ENCODE data around the gene FKBP8.

The FKBP8 gene

DNA sequence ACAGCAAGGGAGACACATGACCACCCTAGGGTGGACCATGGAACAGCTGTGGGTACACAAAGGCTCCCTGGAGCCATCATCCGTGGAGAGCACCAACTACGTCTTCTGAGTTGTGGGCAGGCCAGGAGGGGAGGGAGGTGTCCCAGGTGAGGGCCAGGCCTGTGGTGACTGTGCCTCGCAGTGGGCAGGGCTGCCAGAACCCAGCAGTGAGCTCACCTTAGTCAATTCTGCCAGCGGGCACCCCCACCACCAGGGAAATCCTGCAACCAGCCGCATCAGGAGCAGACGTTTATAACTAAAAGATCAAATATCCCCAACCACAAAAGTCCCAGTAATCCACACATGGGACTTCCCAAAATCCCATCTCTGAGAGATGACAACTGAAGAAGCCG, 41.1 kb downstream of the FKBP8 start:
- no peak for DNase-seq (ENCODE audit: low read depth)
- TF ChIP-seq, protein P1, sequence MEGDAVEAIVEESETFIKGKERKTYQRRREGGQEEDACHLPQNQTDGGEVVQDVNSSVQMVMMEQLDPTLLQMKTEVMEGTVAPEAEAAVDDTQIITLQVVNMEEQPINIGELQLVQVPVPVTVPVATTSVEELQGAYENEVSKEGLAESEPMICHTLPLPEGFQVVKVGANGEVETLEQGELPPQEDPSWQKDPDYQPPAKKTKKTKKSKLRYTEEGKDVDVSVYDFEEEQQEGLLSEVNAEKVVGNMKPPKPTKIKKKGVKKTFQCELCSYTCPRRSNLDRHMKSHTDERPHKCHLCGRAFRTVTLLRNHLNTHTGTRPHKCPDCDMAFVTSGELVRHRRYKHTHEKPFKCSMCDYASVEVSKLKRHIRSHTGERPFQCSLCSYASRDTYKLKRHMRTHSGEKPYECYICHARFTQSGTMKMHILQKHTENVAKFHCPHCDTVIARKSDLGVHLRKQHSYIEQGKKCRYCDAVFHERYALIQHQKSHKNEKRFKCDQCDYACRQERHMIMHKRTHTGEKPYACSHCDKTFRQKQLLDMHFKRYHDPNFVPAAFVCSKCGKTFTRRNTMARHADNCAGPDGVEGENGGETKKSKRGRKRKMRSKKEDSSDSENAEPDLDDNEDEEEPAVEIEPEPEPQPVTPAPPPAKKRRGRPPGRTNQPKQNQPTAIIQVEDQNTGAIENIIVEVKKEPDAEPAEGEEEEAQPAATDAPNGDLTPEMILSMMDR (IDR thresholded peaks at IDR 0.05; ENCODE audit: control insufficient read depth, insufficient read depth, low read depth, low read length, missing control alignments): no peak

DNA sequence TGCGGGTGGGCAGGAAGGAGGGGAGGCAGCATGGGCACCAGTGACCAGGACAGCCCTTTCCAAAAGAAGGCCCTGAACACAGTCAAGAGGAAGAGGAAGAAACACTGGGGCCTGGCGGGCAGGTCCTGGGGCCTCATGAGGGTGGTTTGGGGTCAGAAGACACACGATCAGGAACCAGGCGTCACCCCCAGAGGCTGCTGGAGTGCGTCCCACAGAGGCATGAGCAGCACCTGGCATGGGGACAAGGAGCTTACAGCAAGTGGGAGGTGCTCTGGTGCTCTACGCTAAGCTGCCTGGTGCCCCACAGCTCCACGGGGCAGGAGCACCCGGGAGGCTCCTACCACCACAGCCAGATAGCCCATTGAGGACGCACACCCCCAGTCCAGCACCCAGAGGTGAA, 41.5 kb downstream of the FKBP8 start:
- TF ChIP-seq, protein P1 (IDR thresholded peaks at IDR 0.05; ENCODE audit: control insufficient read depth, insufficient read depth, low read depth, low read length, missing control alignments): no peak
- H3K4me3 ChIP-seq (ENCODE audit: control insufficient read depth, low read depth, low read length): no peak overlapping the region
- DNase-seq (ENCODE audit: low read depth): no peak

More for the DNA sequence above, 41.1 kb downstream of the FKBP8 start:
- no peak overlapping the region for H3K4me3 ChIP-seq (ENCODE audit: control insufficient read depth, low read depth, low read length)

DNA sequence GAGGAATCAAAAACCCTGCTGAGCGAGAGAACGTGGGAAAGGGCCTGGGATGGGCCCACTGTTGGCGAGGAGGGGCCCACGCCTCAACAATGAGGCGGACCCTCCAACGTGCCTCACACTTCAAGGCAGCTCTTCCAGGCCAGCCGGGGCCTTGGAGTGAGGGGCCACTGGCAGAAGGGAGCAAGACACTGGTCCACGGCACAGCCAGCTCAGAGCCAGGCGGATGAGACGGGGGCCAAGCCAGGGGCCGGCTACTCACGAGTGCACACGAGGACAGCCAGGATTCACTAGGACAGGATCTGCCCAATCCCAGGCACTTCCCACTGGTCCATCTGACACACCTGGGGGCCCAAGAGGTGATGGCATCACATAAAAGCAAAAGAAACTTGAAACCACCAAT, 42.0 kb downstream of the FKBP8 start:
- TF ChIP-seq, protein P1 (IDR thresholded peaks at IDR 0.05; ENCODE audit: control insufficient read depth, insufficient read depth, low read depth, low read length, missing control alignments): no peak
- H3K4me3 ChIP-seq (ENCODE audit: control insufficient read depth, low read depth, low read length): no peak overlapping the region
- no peak for DNase-seq (ENCODE audit: low read depth)

DNA sequence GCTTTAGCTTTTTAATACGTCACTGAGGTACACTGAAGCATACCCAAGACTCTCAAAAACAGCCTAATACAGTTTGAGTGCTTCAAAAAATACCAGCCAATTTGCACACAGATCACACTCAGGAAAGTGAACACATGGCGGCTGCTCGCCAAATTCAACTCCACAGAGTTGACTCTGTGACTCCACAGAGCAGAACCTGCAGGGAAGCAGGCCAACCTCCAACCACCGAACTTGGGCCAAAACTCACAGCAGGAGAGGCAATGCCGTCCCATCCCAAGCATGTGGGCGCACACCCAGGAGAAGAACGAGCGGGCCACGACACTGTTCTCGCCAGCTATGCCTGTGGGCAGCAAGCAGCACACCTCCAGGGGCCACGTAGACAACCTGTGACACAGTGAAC, 42.6 kb downstream of the FKBP8 start:
- DNase-seq (ENCODE audit: low read depth): no peak
- TF ChIP-seq, protein P1 (IDR thresholded peaks at IDR 0.05; ENCODE audit: control insufficient read depth, insufficient read depth, low read depth, low read length, missing control alignments): no peak
- H3K4me3 ChIP-seq (ENCODE audit: control insufficient read depth, low read depth, low read length): no peak overlapping the region

DNA sequence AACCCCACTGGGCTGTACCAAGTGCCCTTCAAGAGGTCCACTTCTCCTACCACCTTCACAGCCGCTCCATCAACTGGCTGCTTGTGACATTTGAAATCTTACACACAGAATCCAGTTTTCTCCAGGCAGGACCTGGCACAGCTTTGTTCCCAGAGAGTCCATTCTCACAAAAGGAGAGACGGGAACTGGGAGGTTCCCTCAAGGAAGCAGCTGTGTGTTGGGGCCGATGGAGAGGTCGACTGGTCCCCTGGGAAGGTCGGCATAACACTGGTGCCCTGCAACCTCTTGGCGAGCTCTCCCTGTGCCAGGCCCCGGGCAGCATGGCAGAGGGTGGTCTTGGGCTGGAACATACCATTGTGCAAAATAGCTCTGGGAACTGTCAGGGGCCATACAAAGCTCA, 43.0 kb downstream of the FKBP8 start:
- DNase-seq (ENCODE audit: low read depth): no peak
- TF ChIP-seq, protein P1 (IDR thresholded peaks at IDR 0.05; ENCODE audit: control insufficient read depth, insufficient read depth, low read depth, low read length, missing control alignments): no peak

DNA sequence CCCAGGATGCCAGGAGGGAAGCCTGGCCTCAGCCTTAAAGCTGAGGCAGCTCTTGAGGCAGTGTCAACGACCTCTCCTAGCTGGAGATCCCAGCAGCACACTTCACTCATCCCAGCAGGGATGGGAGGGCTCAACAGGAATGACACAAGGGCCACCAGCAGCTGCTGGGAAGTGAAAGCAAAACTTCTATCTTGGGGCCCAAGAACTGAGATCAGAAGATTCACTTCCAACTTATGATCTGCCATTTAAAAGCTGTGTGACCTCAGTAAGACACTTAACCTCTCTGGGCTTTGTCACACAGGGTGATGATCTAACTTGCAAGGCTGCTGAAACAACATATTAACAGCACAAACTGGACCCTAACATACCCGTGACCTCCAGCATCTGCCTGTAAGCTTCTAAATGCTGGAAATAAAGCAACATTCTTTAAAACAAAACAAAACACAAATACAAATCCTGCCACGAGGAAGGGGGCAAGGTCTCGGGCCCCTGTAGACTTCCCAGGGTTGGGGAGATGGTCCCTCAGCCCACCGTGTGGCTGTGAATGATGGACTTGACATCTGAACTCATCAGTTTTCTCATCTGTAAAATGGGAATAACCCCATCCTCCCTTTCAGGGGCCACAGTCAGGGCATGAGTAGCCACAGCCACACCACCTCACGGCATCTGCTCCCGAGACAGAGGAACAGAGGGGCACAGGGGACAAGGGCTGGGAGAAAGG, 44.2 kb downstream of the FKBP8 start:
- TF ChIP-seq, protein P1 (IDR thresholded peaks at IDR 0.05; ENCODE audit: control insufficient read depth, insufficient read depth, low read depth, low read length, missing control alignments): no peak
- DNase-seq (ENCODE audit: low read depth): no peak
- no peak overlapping the region for H3K4me3 ChIP-seq (ENCODE audit: control insufficient read depth, low read depth, low read length)

More for the DNA sequence above, 43.0 kb downstream of the FKBP8 start:
- H3K4me3 ChIP-seq (ENCODE audit: control insufficient read depth, low read depth, low read length): no peak overlapping the region

DNA sequence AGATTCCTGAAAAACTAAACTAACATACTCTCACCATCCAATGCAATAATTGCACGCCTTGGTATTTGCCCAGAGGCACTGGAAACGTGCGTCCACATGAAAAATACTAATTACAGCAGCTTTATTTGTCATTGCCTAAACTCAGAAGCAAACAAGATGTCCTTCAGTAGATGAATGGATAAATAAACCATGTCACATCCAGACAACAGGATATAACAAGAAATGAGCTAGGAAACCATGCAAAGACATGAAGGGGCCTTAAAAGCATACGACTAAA, 46.5 kb downstream of the FKBP8 start:
- TF ChIP-seq, protein P1 (IDR thresholded peaks at IDR 0.05; ENCODE audit: control insufficient read depth, insufficient read depth, low read depth, low read length, missing control alignments): no peak
- no peak for DNase-seq (ENCODE audit: low read depth)
- no peak overlapping the region for H3K4me3 ChIP-seq (ENCODE audit: control insufficient read depth, low read depth, low read length)
